ENCODE measurements around the gene EPAS1.
A peak's percentile ranks its signal among the peaks of the same experiment; 100 is the strongest.

EPAS1 gene

GRCh38 chr2:46303822-46304221 is 6.6 kb downstream of the EPAS1 start:
- DNase-seq, result no peak

GRCh38 chr2:46304635-46305034 is 7.4 kb downstream of the EPAS1 start:
- peak; percentile 7 for DNase-seq

- DNase-seq, result no peak
Measured at GRCh38 chr2:46305187-46305586, 8.0 kb downstream of the EPAS1 start.

DNA sequence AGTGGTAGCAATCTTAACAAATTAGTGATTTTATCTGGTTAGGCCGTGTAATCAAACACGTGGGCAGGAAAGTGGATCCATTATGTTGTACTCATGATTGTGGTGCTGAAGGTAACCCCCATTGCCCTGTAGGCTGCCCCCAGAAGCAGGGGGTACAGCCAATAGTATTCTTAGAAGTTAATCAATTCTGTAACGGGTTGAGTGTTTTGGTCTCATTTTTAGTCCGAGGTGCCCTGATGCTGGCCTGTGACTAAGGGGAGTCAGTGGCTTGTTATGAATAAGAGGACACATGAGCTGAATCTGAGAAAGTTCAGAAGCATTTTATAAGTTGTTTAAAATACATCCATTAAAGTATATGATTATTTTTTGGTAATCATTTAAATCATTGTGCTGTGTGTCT is 8.6 kb downstream of the EPAS1 start:
- no peak for DNase-seq

- no peak for DNase-seq
Measured at GRCh38 chr2:46306330-46306751, 9.1 kb downstream of the EPAS1 start.

DNA sequence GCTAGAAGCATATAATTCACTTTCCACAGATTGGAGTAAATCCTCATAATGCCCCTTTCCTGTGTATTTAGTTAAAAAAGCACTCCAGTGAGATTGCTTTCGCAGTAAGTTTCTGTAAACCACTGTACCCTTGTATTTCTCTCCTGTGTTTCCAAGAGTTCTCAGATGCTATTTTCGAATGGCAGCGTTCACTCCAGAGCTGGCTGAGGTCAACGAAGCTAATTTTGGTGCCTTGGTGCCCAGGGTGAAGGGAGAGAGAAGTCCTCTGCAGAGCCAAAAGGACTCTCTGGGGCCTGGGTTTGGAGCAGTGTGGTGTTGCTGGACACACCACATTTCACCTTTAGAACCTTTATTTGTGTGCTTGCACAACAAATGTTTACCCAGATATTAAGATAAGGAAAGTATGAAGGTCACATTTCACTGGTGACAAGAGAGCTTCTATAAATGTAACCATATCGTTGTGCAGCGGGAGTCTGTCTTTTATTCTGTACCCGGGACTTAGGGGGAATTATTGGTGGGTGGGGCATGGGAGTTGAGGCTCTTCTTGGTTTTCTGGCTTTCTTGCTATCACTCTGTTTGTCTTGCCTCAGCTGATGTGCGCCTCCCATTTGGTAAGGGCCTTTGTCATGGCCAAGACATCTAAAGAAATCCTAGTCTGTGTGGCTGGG is 9.9 kb downstream of the EPAS1 start:
- no peak for DNase-seq

DNA sequence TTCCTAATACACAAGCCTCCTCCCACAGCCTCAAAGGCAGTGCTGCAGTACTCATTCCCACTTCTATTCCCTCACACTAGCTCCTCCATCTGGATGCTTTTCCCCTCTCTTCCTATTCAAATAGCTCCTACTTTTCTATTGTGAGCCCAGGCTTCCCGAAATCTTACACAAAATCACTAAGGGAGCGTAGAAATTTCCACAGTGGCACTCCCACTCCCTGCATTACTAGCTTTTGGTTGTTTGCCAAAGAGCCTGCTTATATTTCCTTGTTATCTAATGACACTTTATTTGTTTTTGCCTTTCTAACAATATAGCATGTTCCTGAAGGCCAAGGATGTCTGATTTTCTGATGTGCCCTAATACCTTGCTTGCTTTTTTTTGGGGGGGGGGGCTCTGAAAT is 10.9 kb downstream of the EPAS1 start:
- no peak for DNase-seq

- no peak for DNase-seq
Measured at GRCh38 chr2:46308629-46309028, 11.4 kb downstream of the EPAS1 start.

GRCh38 chr2:46309052-46309953 is 12.1 kb downstream of the EPAS1 start:
- DNase-seq, result no peak

GRCh38 chr2:46310446-46310845 is 13.2 kb downstream of the EPAS1 start:
- no peak for DNase-seq

DNA sequence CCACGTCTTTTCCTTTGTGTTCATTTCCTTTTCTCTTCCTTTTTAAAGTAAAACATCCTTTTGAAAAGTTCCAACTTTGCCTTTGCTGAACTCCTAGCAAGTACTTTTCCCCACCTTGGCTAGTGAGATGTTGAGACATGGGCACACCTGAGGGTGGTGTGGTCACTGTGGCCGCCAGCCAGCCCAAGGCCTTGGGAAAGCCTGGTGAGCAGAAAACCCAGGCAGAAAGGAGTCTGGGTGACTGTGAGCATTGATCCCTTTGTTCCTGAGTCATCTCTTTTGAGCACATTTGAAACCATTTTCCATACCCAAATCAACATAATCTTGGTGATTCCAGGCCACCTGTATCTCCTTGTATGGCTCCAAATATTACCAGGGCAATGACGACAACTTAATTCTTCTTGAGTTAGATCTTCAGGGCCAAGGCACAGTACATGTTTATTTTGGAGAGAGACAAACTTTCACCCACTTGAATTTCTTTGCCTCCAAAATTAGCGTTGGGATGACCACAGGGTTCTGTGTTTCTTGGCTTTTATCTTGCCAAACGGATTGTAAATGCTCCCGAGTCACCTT is 14.5 kb downstream of the EPAS1 start:
- DNase-seq, result no peak

DNA sequence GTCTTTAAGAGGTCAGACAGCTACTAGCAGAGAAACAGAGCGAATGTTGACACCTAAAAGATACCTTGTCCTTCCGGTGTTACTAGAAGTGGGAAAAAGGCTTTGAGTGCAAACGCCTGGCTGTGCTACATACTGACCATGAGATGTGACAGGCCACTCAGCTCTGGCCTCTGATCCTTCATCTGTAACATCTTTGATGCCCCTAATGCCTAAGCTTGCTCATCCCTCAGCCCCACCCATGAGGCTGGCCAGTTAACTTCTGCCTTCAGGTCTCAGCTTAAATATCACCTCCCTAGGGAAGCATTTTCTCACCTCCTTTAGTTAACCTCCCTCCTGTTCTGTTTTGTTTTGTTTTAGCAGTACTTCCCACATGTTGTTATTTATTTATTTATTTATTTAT is 15.9 kb downstream of the EPAS1 start:
- no peak for DNase-seq

DNA sequence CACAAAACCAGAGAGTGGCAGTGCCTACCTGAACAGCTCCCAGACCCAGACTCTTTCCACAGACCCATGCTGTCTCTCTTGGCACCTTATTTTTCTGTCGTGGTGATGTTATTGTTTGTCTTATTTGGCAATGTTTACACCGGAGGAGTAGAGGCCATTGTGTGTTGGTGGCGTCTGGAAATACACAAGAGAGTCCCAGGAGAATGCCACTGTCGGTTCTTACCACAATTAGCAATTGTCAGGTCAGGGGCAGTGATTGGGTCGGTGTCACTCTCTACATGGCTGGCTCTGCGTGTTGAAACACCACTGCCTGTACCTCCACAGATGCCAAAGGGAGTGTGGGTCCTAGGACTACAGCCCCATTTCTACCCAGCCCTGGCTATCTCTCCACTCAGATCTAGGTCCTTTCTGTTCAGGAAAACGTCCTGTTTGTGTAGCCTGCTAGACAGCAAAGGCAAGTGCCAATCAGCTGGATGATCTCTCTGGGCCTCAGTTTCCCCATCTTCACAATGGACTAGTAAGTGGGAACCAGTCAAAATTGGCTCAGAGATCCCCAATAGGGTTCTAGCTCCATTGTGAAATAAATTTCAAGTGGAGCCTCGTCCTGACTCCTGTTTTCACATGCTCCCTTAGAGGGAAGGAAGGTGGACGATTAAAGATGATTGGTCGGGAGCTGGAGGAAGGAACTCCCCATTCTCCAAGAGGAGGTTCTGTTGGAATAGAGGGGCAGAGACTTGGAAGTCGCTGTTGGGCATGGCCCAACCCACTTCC is 17.0 kb downstream of the EPAS1 start:
- DNase-seq, result no peak

DNA sequence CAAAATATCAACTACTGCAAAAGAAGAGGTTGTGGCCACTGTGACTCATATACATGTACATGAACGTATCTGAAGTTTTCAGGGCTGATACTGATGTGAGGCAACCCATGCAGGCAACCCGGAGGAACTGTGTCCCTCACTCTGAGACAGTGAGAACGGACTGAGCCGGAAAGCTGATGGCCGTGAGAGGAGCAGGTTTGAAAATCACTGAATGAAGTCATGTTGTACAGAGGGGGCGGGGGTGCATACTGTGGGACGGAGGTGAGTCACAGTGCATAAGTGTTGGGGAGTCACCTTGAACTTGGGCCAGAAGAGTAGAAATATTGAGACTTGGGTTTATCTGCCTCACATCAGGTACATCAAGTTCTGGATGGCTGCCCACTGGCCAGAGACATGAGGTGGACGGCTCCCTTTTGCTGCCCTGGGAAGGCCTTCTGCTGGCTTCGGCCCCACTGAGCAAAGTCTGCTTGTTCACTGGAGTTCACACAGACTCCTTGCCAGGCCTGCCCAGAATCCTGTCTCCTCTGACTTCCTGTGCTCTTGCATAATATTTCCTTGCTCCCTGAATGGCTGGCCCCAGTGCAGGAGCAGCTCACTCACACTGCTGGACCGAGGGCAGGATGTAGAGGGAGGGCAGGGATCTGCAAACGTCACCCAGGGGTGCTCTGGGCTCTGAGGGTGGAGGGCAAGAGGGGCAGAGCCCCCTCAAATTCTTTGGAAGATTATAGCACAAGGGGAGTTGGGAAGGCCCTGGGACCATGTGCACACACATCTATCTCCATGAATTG is 18.1 kb downstream of the EPAS1 start:
- DNase-seq, result no peak

DNA sequence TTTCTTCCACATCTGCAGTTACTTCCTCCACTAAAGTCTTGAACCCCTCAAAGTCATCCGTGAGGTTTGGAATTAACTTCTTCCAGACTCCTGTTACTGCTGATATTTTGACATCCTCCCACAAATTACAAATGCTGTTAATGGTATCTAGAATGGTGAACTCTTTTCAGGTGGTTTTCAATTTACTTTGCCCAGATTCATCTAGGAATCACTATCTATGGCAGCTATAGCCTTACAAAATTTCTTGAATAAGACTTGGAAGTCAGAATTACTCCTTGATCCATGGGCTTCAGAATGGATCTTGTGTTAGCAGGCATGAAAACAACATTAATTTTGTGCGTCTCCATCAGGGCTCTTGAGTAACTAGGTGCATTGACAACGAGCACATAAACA is 19.9 kb downstream of the EPAS1 start:
- DNase-seq, result no peak

DNA sequence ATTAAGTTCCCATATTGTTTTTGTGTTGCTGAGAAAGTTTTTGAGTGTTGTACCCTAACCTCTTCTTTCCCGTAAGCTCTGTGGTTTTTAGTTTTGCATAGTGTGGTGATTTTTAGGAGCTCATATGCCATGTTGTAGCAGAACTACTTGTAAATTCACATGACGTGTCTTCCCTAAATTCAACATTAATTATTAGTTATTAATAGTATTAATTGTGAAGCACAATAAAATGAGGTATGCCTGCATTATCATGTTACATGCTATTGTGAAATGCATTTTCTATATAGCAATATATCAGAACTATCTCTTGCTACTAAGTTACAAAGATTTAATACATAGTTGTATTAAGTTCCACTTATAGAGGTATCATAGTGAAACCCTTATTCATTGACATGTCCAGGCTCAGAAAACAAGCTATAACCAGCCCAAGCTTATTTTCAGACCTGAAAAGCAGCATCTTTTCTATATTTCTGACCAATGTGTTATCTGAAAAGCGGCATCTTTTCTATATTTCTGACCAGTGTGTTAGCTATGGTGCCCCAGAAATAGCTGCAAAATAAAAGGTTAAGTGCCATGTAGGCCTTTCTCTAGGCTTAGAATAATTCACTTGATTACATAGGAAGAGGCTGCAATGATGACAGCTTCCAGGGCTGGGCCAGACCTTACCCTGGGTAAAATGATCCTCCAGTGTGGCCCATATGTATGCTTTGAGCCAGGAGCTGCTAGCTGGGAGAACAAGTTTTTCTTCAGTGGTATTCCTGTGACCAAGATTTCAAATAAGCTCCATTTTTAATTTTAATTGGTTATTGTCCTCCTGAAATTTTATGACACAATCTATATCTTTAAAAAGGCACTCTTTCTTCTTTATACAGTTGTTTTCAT is 21.6 kb downstream of the EPAS1 start:
- no peak for DNase-seq

GRCh38 chr2:46319711-46320110 is 22.5 kb downstream of the EPAS1 start:
- no peak for DNase-seq

DNA sequence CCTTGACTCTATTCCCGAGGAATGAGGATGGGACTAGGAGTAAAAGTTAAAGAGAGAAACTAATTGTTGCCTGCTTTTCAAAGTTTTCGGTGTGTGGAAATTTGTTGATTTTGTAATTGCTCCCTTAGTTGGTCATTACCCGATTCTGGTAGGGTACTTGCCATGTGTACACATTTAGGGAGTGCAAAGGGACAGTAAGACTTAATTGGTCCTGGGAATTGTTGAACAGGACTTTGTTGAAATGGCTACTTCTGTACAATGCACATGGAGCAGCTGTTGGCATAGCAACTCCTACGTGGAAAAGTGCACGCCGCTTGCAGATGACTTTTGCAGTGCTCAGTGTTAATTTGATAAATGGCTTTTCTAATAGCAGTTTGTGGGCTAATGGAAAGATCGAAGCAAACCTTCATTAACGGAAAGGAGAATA is 22.9 kb downstream of the EPAS1 start:
- no peak for DNase-seq

GRCh38 chr2:46323730-46324129 is 26.5 kb downstream of the EPAS1 start:
- no peak for DNase-seq

DNA sequence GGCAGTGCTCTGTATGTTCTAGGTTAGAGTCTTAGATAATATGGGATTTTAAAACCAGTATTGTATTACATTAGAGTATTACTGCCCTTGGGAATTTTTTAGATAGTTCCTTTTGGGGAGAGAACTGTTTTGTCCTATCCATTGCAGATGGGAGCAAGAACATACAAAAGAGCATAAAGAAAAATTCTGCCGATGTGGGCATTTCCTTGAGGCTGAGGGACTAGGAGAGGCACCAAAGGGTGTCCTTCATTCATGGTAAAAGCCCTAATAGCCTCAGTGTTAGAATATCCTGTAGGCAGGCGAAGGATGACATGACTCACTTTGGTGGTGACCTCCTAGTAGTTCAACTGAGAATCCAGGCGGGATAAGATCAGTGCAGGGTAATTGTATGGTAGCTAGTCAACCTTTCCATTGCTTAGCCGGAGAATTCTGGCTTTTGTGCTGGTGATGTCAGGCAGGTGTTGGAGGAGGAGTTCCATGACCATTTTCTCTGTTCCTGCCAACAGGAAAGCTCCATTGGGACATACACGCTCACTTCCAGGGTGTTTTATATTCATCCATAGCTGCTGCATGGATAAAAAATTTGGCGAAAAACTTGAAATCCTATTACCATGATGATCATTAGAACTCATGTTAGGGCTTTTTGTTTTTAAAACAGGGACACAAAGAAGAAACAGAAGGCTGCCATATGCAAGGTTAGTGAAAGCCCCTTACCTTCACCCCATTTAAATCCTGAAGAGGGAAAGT is 28.1 kb downstream of the EPAS1 start:
- DNase-seq, result no peak

All from CD4-positive, alpha-beta T cell treated with Interleukin-6 for 4 hours (primary cell).